IPS-15b (cell line): ENCODE results near the gene COL4A4.
"Not testable (repeated sequence)": the region's sequence is repeated elsewhere in the genome, so short reads cannot be mapped to it uniquely, and the experiment has no call there.

ENCODE experiments used
- H3K27me3 ChIP-seq: one replicate; pipeline ENCODE4 v1.6.1; 2013; ENCODE audit warnings: low read length; ENCODE audit not compliant: control insufficient read depth, insufficient read depth
- H3K36me3 ChIP-seq: one replicate; pipeline ENCODE4 v1.6.1; 2013; ENCODE audit warnings: low read length; ENCODE audit not compliant: control insufficient read depth, insufficient read depth
- H3K4me1 ChIP-seq: one replicate; pipeline ENCODE4 v1.6.1; 2013; ENCODE audit warnings: mild to moderate bottlenecking, low read length; ENCODE audit not compliant: control insufficient read depth, insufficient read depth
- H3K4me3 ChIP-seq: one replicate; pipeline ENCODE4 v1.5.1; 2013; ENCODE audit warnings: low read depth, low read length
- H3K9ac ChIP-seq: one replicate; pipeline ENCODE4 v1.6.1; 2013; ENCODE audit warnings: low read depth, mild to moderate bottlenecking, low read length
- H3K9me3 ChIP-seq: one replicate; pipeline ENCODE4 v1.6.1; 2013; ENCODE audit warnings: mild to moderate bottlenecking, low read length; ENCODE audit not compliant: control insufficient read depth, insufficient read depth

Gene COL4A4

DNA sequence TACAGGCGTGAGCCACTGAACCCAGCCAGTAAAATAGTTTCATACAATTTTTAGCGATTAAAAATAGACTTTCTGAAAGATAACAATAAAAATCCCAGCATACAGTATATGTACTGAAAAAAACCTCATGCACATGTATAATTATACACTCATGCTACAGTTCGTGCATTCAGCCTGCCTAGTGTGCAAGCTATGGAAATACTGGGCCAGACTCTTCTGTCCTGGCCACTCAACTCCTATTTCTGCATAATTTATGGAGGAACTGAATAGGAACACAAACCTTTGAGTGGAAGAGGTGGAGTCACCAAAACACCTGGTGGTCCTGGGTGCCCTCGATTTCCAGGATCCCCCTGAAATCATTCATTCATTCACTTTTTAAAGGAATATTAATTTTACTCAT is 64.7 kb downstream of the COL4A4 start:
- H3K9ac ChIP-seq: no peak overlapping the region
- no peak overlapping the region for H3K4me3 ChIP-seq
- no peaks in the 10 kb centered on the region for H3K4me1 ChIP-seq
- H3K27me3 ChIP-seq: no peaks in the 10 kb centered on the region
- H3K9me3 ChIP-seq: no peaks in the 10 kb centered on the region
- H3K36me3 ChIP-seq: no peaks in the 10 kb centered on the region

DNA sequence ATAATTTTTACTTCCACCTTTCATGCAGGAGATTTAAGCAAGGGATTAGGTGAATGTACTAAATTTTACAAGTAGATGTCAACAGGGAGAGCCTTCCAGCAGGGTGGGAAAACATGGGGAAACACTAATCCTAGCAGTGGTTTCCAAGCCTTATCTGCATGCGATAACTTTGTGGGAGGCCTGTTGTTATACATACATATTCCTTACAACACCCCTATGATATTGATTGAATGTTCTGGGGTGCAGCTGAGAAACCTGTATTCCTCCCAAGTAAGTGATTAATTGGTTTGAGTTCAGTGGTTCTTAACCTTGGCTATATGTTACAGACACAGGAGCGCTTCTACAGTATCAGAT is 65.9 kb downstream of the COL4A4 start:
- no peaks in the 10 kb centered on the region for H3K9me3 ChIP-seq
- H3K36me3 ChIP-seq: no peaks in the 10 kb centered on the region
- no peak overlapping the region for H3K4me3 ChIP-seq
- H3K4me1 ChIP-seq: no peaks in the 10 kb centered on the region
- no peaks in the 10 kb centered on the region for H3K27me3 ChIP-seq
- no peak overlapping the region for H3K9ac ChIP-seq

DNA sequence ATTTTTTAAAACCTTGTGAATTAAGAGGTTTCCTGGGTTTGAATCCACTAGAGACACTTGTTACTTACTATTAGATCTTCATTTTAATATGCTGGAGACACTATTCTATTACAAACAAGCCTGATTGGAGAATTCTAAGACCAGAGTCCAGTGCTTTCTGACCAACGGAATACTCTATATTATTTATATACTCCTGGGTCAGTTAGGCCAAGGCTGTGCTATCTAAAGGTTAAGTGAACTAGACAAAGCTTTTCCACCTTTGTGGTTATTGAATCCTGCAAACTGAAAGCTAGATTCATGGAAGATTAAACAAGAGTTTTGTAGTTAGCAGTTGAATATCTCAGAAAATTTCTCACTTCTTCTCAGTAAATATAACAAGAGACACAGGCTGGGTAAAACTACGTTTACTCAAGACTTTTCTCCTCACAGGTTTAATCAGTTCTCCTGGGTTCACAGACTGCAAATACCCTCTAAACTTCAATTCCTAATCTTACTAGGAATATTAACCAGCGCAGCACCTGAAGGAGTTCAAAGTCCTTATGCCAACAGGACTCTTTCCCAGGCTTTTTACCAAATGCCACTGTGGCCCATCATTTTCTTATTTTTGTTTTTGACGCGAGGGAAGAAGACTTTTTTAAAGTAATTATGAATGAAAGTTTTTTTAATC is 66.4 kb downstream of the COL4A4 start:
- Histone ChIP-seq H3K9me3 (no peaks in the 10 kb centered on the region), H3K4me1 (no peaks in the 10 kb centered on the region), H3K27me3 (no peaks in the 10 kb centered on the region), H3K4me3 (no peak overlapping the region), H3K9ac (no peak overlapping the region), H3K36me3 (no peaks in the 10 kb centered on the region)

DNA sequence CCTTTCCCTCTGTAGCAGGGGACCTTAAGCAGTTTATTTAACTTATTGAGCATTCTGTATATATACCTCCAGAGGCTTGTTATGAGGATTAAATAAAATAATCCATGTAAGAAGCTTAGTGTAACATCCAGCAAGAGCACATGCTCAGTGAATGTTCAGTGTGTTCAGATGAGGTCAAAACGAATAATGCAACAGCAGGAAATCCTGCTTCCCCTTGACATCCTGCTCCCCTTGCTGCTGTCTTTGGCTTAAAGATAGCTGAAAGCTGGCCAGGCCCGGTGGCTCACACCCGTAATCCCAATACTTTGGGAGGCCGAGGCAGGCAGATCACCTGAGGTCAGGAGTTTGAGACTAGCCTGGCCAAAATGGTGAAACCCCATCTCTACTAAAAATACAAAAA is 68.7 kb downstream of the COL4A4 start:
- Histone ChIP-seq H3K4me3 (no peak overlapping the region), H3K36me3 (no peaks in the 10 kb centered on the region), H3K27me3 (no peaks in the 10 kb centered on the region), H3K9me3 (no peaks in the 10 kb centered on the region), H3K4me1 (no peaks in the 10 kb centered on the region), H3K9ac (no peak overlapping the region)

DNA sequence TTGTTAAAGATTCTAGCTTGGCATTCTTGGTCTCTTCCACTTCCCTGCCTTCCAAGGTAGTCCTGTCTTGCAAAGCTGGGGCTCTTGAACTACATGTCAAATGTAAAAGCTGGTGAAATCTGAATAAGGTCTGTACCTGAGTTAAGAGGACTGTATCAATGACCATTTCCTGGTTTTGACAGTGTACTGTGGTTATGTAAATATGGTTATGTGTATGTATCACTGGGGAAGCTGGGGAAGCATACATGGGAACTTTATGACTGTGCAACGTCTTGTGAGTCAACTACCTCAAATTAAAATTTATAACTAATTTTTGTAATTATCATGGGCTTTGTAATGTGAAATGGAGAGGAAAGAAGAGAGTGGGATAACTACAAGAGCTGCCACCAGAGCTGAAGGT is 81.7 kb downstream of the COL4A4 start:
- no peaks in the 10 kb centered on the region for H3K36me3 ChIP-seq
- no peak overlapping the region for H3K9ac ChIP-seq
- no peak overlapping the region for H3K4me3 ChIP-seq
- H3K27me3 ChIP-seq: no peaks in the 10 kb centered on the region
- H3K9me3 ChIP-seq: no peaks in the 10 kb centered on the region
- no peaks in the 10 kb centered on the region for H3K4me1 ChIP-seq

DNA sequence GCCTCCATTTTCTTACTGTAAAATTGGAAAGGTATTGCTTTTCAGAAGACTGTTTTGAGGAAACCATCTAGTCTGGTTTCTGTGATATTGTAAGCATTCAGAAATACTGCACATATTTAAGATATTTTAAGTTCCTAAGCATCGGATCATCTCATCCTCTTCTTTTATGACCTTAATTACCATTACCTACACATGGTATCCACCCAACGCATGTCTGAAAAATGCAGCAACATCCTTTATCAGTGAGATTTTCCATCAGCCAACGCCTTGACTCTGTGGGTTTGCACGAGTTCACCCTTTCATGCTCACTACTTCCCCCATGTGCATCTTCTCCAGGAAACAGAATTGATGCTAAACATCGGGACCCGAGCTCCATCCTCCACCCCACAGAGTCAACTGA is 84.3 kb downstream of the COL4A4 start:
- no peaks in the 10 kb centered on the region for H3K4me1 ChIP-seq
- no peaks in the 10 kb centered on the region for H3K9me3 ChIP-seq
- no peaks in the 10 kb centered on the region for H3K36me3 ChIP-seq
- no peak overlapping the region for H3K9ac ChIP-seq
- H3K27me3 ChIP-seq: no peaks in the 10 kb centered on the region
- no peak overlapping the region for H3K4me3 ChIP-seq

DNA sequence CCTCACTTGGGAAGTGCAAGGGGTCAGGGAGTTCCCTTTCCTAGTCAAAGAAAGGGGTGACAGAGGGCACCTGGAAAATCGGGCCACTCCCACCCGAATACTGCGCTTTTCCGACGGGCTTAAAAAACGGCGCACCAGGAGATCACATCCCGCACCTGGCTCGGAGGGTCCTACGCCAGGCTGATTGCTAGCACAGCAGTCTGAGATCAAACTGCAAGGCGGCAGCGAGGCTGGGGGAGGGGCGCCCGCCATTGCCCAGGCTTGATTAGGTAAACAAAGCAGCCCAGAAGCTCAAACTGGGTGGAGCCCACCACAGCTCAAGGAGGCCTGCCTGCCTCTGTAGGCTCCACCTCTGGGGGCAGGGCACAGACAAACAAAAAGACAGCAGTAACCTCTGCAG is 98.9 kb downstream of the COL4A4 start:
- H3K9me3 ChIP-seq, H3K9ac ChIP-seq: not testable (repeated sequence)
- H3K4me3 ChIP-seq: peak overlapping the region; percentile 6

DNA sequence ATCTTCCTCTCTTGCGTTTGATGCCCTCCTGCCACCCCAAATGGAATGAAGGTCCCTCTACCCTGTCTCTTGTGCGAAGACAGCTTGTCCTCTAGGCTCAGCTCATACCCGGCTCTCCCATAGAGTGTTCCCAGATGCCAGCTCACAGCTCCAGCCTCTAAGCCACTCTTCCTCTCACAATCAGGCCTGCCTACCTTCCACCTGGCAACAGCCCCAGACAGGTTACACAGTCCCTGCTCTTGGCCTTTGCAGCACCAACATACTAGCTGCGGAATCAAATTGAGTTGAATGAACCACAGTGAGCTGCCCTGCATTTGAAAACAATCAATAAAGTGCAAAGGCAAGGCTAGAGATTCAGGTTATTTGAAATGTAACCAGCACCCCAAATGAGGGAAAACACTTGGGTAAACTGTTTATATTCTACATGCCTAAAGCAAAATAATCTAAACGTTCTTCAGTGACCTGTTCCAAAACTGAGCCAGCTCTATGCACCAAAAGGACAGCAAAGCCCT is 105.1 kb downstream of the COL4A4 start:
- Histone ChIP-seq H3K9ac (no peak overlapping the region), H3K36me3 (no peaks in the 10 kb centered on the region), H3K27me3 (no peaks in the 10 kb centered on the region), H3K4me3 (no peak overlapping the region), H3K4me1 (no peaks in the 10 kb centered on the region), H3K9me3 (no peaks in the 10 kb centered on the region)

More for the DNA sequence above, 98.9 kb downstream of the COL4A4 start:
- H3K27me3 ChIP-seq, H3K36me3 ChIP-seq, H3K4me1 ChIP-seq: not testable (repeated sequence)

DNA sequence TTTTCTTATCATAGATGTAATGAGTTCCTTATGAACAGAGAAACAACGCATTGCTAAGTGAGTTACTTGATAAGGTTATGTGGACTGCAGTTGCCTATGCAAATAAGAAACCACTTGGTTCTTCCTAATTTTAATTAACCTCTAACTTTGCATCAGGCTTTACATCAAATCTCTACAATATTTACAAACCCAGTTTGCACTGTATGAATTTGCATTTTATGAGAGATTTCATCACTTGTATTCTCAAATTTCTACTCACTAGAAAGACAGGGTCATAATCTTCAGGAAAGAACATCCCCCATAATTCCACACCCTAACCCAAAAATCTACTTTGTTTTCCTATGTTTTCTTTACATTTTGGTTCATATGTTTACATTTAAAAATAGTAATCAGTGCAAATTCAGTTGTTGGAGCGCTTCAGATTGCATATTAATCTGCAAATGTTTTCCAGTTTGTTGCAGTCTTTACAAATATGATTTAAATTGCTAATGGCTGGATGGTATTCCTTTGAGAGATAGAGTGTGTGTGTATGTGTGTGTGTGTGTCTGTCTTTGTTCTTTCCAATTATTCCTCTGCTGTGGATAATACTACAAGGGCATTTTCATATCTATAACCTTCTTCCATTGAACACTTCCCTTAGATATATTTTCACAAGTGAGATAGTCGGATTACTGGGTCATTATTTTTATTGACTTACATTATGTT is 106.1 kb downstream of the COL4A4 start:
- Histone ChIP-seq H3K4me1 (no peaks in the 10 kb centered on the region), H3K4me3 (no peak overlapping the region), H3K36me3 (no peaks in the 10 kb centered on the region), H3K27me3 (no peaks in the 10 kb centered on the region), H3K9ac (no peak overlapping the region), H3K9me3 (no peaks in the 10 kb centered on the region)

DNA sequence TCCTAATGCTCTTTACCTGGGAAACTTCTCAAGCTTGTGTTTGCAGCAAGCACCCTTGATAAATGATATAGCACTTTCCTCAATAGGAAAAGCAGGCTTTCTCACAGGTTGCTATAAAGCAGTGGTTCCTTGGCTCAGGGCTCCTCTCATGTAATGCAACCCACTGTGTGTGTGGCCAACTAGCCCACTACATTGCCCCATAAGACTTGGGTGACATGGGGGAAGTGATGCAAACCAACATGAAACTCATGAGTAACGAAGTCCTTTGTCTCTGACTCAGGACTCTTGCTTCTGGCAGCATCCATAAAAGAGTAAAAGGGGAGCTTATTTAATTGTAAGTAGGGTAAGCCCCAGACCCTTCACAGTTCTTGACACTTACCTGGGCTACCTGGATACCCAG is 106.9 kb downstream of the COL4A4 start:
- Histone ChIP-seq H3K4me3 (no peak overlapping the region), H3K27me3 (no peaks in the 10 kb centered on the region), H3K9ac (no peak overlapping the region), H3K9me3 (no peaks in the 10 kb centered on the region), H3K4me1 (no peaks in the 10 kb centered on the region), H3K36me3 (no peaks in the 10 kb centered on the region)

DNA sequence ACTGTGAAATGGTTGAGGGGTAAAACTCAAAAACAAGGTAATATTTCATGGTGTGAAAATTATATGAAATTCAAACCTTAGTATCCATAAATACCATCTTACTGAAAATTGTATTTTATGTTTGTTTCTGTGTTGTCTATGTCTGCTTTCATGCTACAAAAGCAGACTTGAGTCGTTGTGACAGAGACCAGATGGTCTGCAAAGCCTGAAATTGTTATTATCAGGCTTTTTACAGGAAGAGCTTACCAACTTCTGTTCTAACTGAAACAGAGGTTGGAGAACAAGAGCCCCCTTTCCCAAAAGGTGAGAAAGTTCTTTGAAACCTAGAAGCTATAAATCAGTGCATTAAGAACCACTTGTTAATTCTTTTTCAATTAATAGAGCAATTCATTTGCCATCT is 110.0 kb downstream of the COL4A4 start:
- Histone ChIP-seq H3K36me3 (no peaks in the 10 kb centered on the region), H3K9ac (no peak overlapping the region), H3K9me3 (no peaks in the 10 kb centered on the region), H3K4me1 (no peaks in the 10 kb centered on the region), H3K4me3 (no peak overlapping the region), H3K27me3 (no peaks in the 10 kb centered on the region)

DNA sequence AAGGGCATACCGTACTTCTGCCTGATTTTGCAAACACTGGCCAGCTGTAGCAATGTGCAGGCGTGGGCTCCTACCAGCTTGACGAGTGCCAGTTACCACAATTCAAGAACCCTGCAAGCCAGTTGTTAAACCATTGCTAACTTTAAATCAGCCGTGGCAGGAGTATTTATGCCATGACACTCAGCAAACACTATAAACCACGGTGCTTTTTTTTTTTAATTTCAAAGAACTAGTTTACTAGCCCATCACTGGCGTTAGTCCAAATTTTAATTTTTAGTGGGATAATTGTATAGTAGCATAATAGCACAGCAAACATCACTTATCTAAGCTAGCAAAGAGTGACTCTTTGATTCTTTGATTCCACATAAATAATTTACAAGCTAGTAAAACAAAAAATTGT is 111.1 kb downstream of the COL4A4 start:
- no peaks in the 10 kb centered on the region for H3K36me3 ChIP-seq
- no peaks in the 10 kb centered on the region for H3K4me1 ChIP-seq
- no peaks in the 10 kb centered on the region for H3K27me3 ChIP-seq
- no peak overlapping the region for H3K4me3 ChIP-seq
- H3K9me3 ChIP-seq: no peaks in the 10 kb centered on the region
- no peak overlapping the region for H3K9ac ChIP-seq
